C4-2B (cell line): ENCODE data around the gene NDP.

Experiments
- CTCF ChIP-seq: fragments of 450-650 bp; conservative IDR thresholded peaks from 2 replicates; pipeline ENCODE4 v1.5.1; 2017; ENCODE audit warnings: mild to moderate bottlenecking
- ZFX ChIP-seq: fragments of 450-650 bp; IDR thresholded peaks from 2 replicates; pipeline ENCODE4 v1.6.1; 2017

GRCh38 chrX:44019911-44020310, 46.7 kb upstream of the NDP start:
- TF ChIP-seq CTCF (no peak), ZFX (no peak)
